Neural progenitor cell (in vitro differentiated cells): ENCODE results near the gene ASF1A.

ENCODE experiments used
- CTCF ChIP-seq: fragments of 200-600 bp; sonication (generic); IDR thresholded peaks from 2 replicates; pipeline ENCODE4 v1.5.1; 2017; ENCODE audit warnings: antibody characterized with exemption, mild to moderate bottlenecking
- EZH2 ChIP-seq: fragments of 200-600 bp; sonication (generic); IDR thresholded peaks from 2 replicates; pipeline ENCODE4 v1.6.1; 2017; ENCODE audit warnings: antibody characterized with exemption, mild to moderate bottlenecking, moderate library complexity
- EZH2phosphoT487 ChIP-seq: fragments of 200-600 bp; sonication (generic); IDR thresholded peaks from 2 replicates; pipeline ENCODE4 v1.6.1; 2017; ENCODE audit warnings: antibody characterized with exemption

GRCh38 chr6:118893807-118894424, at the start of gene ASF1A:
- TF ChIP-seq CTCF (peak; percentile 60), EZH2 (no peak), EZH2phosphoT487 (no peak)
